CD4-positive, alpha-beta T cell treated with Interleukin-6 for 4 hours (primary cell): ENCODE data around the gene LRRC7.
A peak's percentile ranks its signal among the peaks of the same experiment; 100 is the strongest.

Experiments
- DNase-seq: peaks from one replicate; pipeline ENCODE4 v3.0.0-alpha.2; 2020; ENCODE audit warnings: mixed read lengths

LRRC7 gene

GRCh38 chr1:69592341-69592740, 24.6 kb downstream of the LRRC7 start:
- no peak for DNase-seq

- no peak for DNase-seq
These were observed 27.8 kb downstream of the LRRC7 start for GRCh38 chr1:69595486-69595885.

GRCh38 chr1:69611316-69611715, 43.6 kb downstream of the LRRC7 start:
- DNase-seq = no peak

- no peak for DNase-seq
These were observed 45.7 kb downstream of the LRRC7 start for GRCh38 chr1:69613414-69613813.

GRCh38 chr1:69638673-69639072, 71.0 kb downstream of the LRRC7 start:
- no peak for DNase-seq

GRCh38 chr1:69639159-69639558, 71.4 kb downstream of the LRRC7 start:
- DNase-seq = no peak

GRCh38 chr1:69643266-69643665, 75.5 kb downstream of the LRRC7 start:
- no peak for DNase-seq

- DNase-seq = no peak
These were observed 77.8 kb downstream of the LRRC7 start for GRCh38 chr1:69645477-69645876.

- DNase-seq = peak; percentile 10
These were observed 80.8 kb downstream of the LRRC7 start for GRCh38 chr1:69648486-69648885.

GRCh38 chr1:69649383-69649990, 81.8 kb downstream of the LRRC7 start:
- no peak for DNase-seq

- no peak for DNase-seq
These were observed 83.1 kb downstream of the LRRC7 start for GRCh38 chr1:69650779-69651178.

- DNase-seq = no peak
These were observed 83.9 kb downstream of the LRRC7 start for GRCh38 chr1:69651656-69652055.

- no peak for DNase-seq
These were observed 90.2 kb downstream of the LRRC7 start for GRCh38 chr1:69657971-69658370.

GRCh38 chr1:69661686-69662085, 94.0 kb downstream of the LRRC7 start:
- no peak for DNase-seq

- no peak for DNase-seq
These were observed 94.6 kb downstream of the LRRC7 start for GRCh38 chr1:69662321-69662720.

- no peak for DNase-seq
These were observed 103.8 kb downstream of the LRRC7 start for GRCh38 chr1:69671363-69672010.

- no peak for DNase-seq
These were observed 105.6 kb downstream of the LRRC7 start for GRCh38 chr1:69673321-69673720.

- DNase-seq = no peak
These were observed 112.2 kb downstream of the LRRC7 start for GRCh38 chr1:69679965-69680364.

GRCh38 chr1:69686367-69686984, 118.8 kb downstream of the LRRC7 start:
- DNase-seq = no peak

- no peak for DNase-seq
These were observed 120.5 kb downstream of the LRRC7 start for GRCh38 chr1:69688193-69688592.

- no peak for DNase-seq
These were observed 123.5 kb downstream of the LRRC7 start for GRCh38 chr1:69691179-69691578.

GRCh38 chr1:69693921-69694675, 126.4 kb downstream of the LRRC7 start:
- DNase-seq = no peak

GRCh38 chr1:69697340-69697739, 129.6 kb downstream of the LRRC7 start:
- no peak for DNase-seq

- DNase-seq = peak; percentile 1
These were observed 133.0 kb downstream of the LRRC7 start for GRCh38 chr1:69700770-69701169.
